Cardiac muscle cell (in vitro differentiated cells and primary cell): ENCODE results near the gene APEH. TPM values are rescaled to one million over a fixed set of nuclear protein-coding genes. Genes with fewer than 3 reads are reported as not detected.

Source experiments
- DNase-seq, 2 donors: peaks; one replicate each; pipeline versions ENCODE4 v3.0.0 to v3.0.0-alpha.2; 2010 to 2017; ENCODE audit warnings: low read depth in 1 of 2, low spot score in 1 of 2
- H3K27ac ChIP-seq: fragments of 200-600 bp; sonication (generic); 2 replicates; pipeline ENCODE4 v1.5.1; 2016
- H3K27me3 ChIP-seq: fragments of 200-600 bp; sonication (generic); 2 replicates; pipeline ENCODE4 v1.6.0; 2016; ENCODE audit warnings: control low read depth
- H3K36me3 ChIP-seq: fragments of 200-600 bp; sonication (generic); 2 replicates; pipeline ENCODE4 v1.5.1; 2016; ENCODE audit warnings: control low read depth
- H3K4me1 ChIP-seq: fragments of 200-600 bp; sonication (generic); 2 replicates; pipeline ENCODE4 v1.8.1; 2017; ENCODE audit warnings: low read depth, mild to moderate bottlenecking, mixed run types
- H3K4me3 ChIP-seq: fragments of 200-600 bp; sonication (generic); 2 replicates; pipeline ENCODE4 v1.5.1; 2016; ENCODE audit warnings: mild to moderate bottlenecking
- H3K9me3 ChIP-seq: fragments of 200-600 bp; sonication (generic); 2 replicates; pipeline ENCODE4 v1.5.1; 2017; ENCODE audit warnings: low read depth, mild to moderate bottlenecking, control low read depth
- CTCF ChIP-seq: IDR thresholded peaks from 2 replicates; pipeline ENCODE4 v1.5.1; 2012; ENCODE audit warnings: low read depth, mild to moderate bottlenecking, low read length
- polyA plus RNA-seq: library from polyadenylated mRNA; unstranded; fragments of >200 nt; fragmentation: Nextera tagmentation; extraction: Ambion mirVana; gene quantifications from 2 replicates; pipeline ENCODE4 v1.2.1, GENCODE V29; 2016
- total RNA-seq: library from RNA; depleted of rRNA; stranded (reverse); fragments of >200 nt; gene quantifications from 2 replicates; pipeline ENCODE4 v1.2.3, GENCODE V29; 2016

APEH gene
- total and polyA plus RNA-seq, 2 experiments from 2014 or later, result 165 to 216 TPM

- Histone ChIP-seq H3K9me3 (no peaks in the 10 kb centered on the region), H3K36me3 (peaks cover 4% of the 10 kb centered on the region), H3K4me1 (no peaks in the 10 kb centered on the region), H3K27me3 (no peaks in the 10 kb centered on the region), H3K27ac (no peak overlapping the region), H3K4me3 (no peak overlapping the region)
- TF ChIP-seq CTCF, result no peak
- DNase-seq, result no peak
These were observed 44.1 kb downstream of the APEH start for GRCh38 chr3:49717959-49718857.

- H3K27ac ChIP-seq, result no peak overlapping the region
- H3K27me3 ChIP-seq, result no peaks in the 10 kb centered on the region
- peak; percentile 11 to 22 for DNase-seq
- no peaks in the 10 kb centered on the region for H3K4me1 ChIP-seq
- no peaks in the 10 kb centered on the region for H3K9me3 ChIP-seq
- TF ChIP-seq CTCF, result no peak
- H3K4me3 ChIP-seq, result peak overlapping the region; percentile 57
- H3K36me3 ChIP-seq, result peaks cover 4% of the 10 kb centered on the region
These were observed 44.7 kb downstream of the APEH start for GRCh38 chr3:49718858-49719213.

- peak; percentile 95 to 97 for DNase-seq
- no peaks in the 10 kb centered on the region for H3K27me3 ChIP-seq
- peak; percentile 34 for TF ChIP-seq CTCF
- H3K4me1 ChIP-seq, result no peaks in the 10 kb centered on the region
- no peak within 1 kb of the TSS for H3K27ac ChIP-seq
- H3K4me3 ChIP-seq, result peak within 1 kb of the TSS; percentile 57
- H3K36me3 ChIP-seq, result peaks cover 4% of the 10 kb centered on the region
- H3K9me3 ChIP-seq, result no peaks in the 10 kb centered on the region
These were observed 45.2 kb downstream of the APEH start, which contains the start of gene AMIGO3 for GRCh38 chr3:49719214-49719884. TSS of gene AMIGO3 (minus strand) at chr3:49719684. CDS start at chr3:49719465, 219 bp downstream.

- H3K4me1 ChIP-seq, result no peaks in the 10 kb centered on the region
- H3K9me3 ChIP-seq, result no peaks in the 10 kb centered on the region
- H3K36me3 ChIP-seq, result peaks cover 4% of the 10 kb centered on the region
- no peak for DNase-seq
- no peak for TF ChIP-seq CTCF
- H3K27me3 ChIP-seq, result no peaks in the 10 kb centered on the region
- H3K27ac ChIP-seq, result no peak overlapping the region
- H3K4me3 ChIP-seq, result no peak overlapping the region
These were observed 46.9 kb downstream of the APEH start for GRCh38 chr3:49720855-49721595.

GRCh38 chr3:49721596-49721895 is 47.4 kb downstream of the APEH start:
- no peaks in the 10 kb centered on the region for H3K27me3 ChIP-seq
- no peak for TF ChIP-seq CTCF
- H3K4me1 ChIP-seq, result no peaks in the 10 kb centered on the region
- H3K4me3 ChIP-seq, result no peak overlapping the region
- peaks cover 4% of the 10 kb centered on the region for H3K36me3 ChIP-seq
- H3K9me3 ChIP-seq, result no peaks in the 10 kb centered on the region
- no peak overlapping the region for H3K27ac ChIP-seq
- DNase-seq, result no peak
